HepG2 (cell line): Measurements from ENCODE around the gene GSDMA. TPM values are rescaled to one million over a fixed set of nuclear protein-coding genes. Genes with fewer than 3 reads are reported as not detected.

Experiments used
- BRF2 ChIP-seq: sonication (generic); formaldehyde crosslinking; IDR thresholded peaks from 2 replicates; pipeline ENCODE4 v1.8.1; 2022; ENCODE audit warnings: mild to moderate bottlenecking, missing genetic modification reagents
- ESRRA ChIP-seq: sonication (generic); formaldehyde crosslinking; IDR thresholded peaks from 2 replicates; pipeline ENCODE4 v1.5.1; 2020; ENCODE audit warnings: mild to moderate bottlenecking, low read depth, missing genetic modification reagents
- FOSL1 ChIP-seq: sonication (generic); formaldehyde crosslinking; IDR thresholded peaks from 2 replicates; pipeline ENCODE4 v1.9.0; 2021; ENCODE audit warnings: missing genetic modification reagents, borderline replicate concordance
- IRF9 ChIP-seq: sonication (generic); formaldehyde crosslinking; IDR thresholded peaks from 2 replicates; pipeline ENCODE4 v1.8.0; 2022; ENCODE audit warnings: missing genetic modification reagents, mild to moderate bottlenecking, borderline replicate concordance
- KLF13 ChIP-seq: sonication (generic); formaldehyde crosslinking; IDR thresholded peaks from 2 replicates; pipeline ENCODE4 v1.4.0; 2020; ENCODE audit warnings: mild to moderate bottlenecking, missing genetic modification reagents
- NFYC ChIP-seq: IDR thresholded peaks from 2 replicates; pipeline ENCODE4 v1.6.1; 2016; ENCODE audit warnings: missing genetic modification reagents, missing compliant biosample characterization
- PTBP1 ChIP-seq: fragments of 200-400 bp; formaldehyde crosslinking; IDR thresholded peaks from 2 replicates; pipeline ENCODE4 v1.6.1; 2018; ENCODE audit warnings: low read length, low read depth; ENCODE audit not compliant: poor library complexity, severe bottlenecking
- RBM39 ChIP-seq: fragments of 200-400 bp; formaldehyde crosslinking; IDR thresholded peaks from one replicate; pipeline ENCODE4 v1.6.1; 2018; ENCODE audit warnings: antibody characterized with exemption, mild to moderate bottlenecking, low read depth, low read length; ENCODE audit not compliant: poor library complexity, severe bottlenecking
- SATB2 ChIP-seq: sonication (generic); formaldehyde crosslinking; IDR thresholded peaks from 2 replicates; pipeline ENCODE4 v1.5.0; 2020; ENCODE audit warnings: missing genetic modification reagents
- SP140L ChIP-seq: sonication (generic); formaldehyde crosslinking; IDR thresholded peaks from 2 replicates; pipeline ENCODE4 v1.4.0; 2020; ENCODE audit warnings: missing genetic modification reagents, borderline replicate concordance
- ZFX ChIP-seq: sonication (generic); formaldehyde crosslinking; IDR thresholded peaks from 2 replicates; pipeline ENCODE4 v1.4.0; 2020; ENCODE audit warnings: mild to moderate bottlenecking, low read depth, missing genetic modification reagents, moderate library complexity
- ZNF274 ChIP-seq: sonication (generic); formaldehyde crosslinking; IDR thresholded peaks from 2 replicates; pipeline ENCODE4 v1.5.1; 2020; ENCODE audit warnings: mild to moderate bottlenecking, missing genetic modification reagents
- ZNF501 ChIP-seq: sonication (generic); formaldehyde crosslinking; IDR thresholded peaks from 2 replicates; pipeline ENCODE4 v1.5.1; 2020; ENCODE audit warnings: mild to moderate bottlenecking, moderate library complexity, missing genetic modification reagents
- ZNF563 ChIP-seq: sonication (generic); formaldehyde crosslinking; IDR thresholded peaks from 2 replicates; pipeline ENCODE4 v1.8.0; 2022; ENCODE audit warnings: mild to moderate bottlenecking, moderate library complexity, missing genetic modification reagents
- ZNF703 ChIP-seq: sonication (generic); formaldehyde crosslinking; IDR thresholded peaks from 2 replicates; pipeline ENCODE4 v1.5.1; 2020; ENCODE audit warnings: missing genetic modification reagents, mild to moderate bottlenecking, moderate library complexity, borderline replicate concordance
- polyA plus RNA-seq, 8 experiments: library from polyadenylated mRNA; depleted of rRNA in 3 of 8; stranded (reverse) in 7 of 8; unstranded in 1 of 8; fragments of >200 nt; fragmentation: Illumina TruSeq in 4 of 8; extraction: Trizol in 4 of 8; gene quantifications; 2 replicates each; pipeline versions ENCODE4 v1.2.1 to v1.2.3, GENCODE V29; 2011 to 2016; ENCODE audit warnings: low read depth in 4 of 8, missing spikeins in 1 of 8, mixed read lengths in 1 of 8; ENCODE audit not compliant: insufficient read depth in 1 of 8
- total RNA-seq, 5 experiments: library from RNA; depleted of rRNA; stranded (reverse); fragments of >200 nt; fragmentation: Illumina TruSeq; extraction: Trizol; gene quantifications; 2 replicates each; pipeline ENCODE4 v1.2.3, GENCODE V29; 2016; ENCODE audit warnings: low read depth in 1 of 5
- TF ChIP-seq, protein P1 (sequence below): sonication (generic); formaldehyde crosslinking; IDR thresholded peaks from 2 replicates; pipeline ENCODE4 v1.4.0; 2020; ENCODE audit warnings: missing genetic modification reagents
- TF ChIP-seq, protein P2 (sequence below): sonication (generic); formaldehyde crosslinking; IDR thresholded peaks from 2 replicates; pipeline ENCODE4 v1.9.0; 2022; ENCODE audit warnings: missing genetic modification reagents, mild to moderate bottlenecking, borderline replicate concordance
- TF ChIP-seq, protein P3 (sequence below): sonication (generic); formaldehyde crosslinking; conservative IDR thresholded peaks from 2 replicates; pipeline ENCODE4 v1.4.0; 2020; ENCODE audit warnings: missing genetic modification reagents
- TF ChIP-seq, protein P4 (sequence below): IDR thresholded peaks from 2 replicates; pipeline ENCODE4 v1.6.1; 2016; ENCODE audit warnings: mild to moderate bottlenecking, missing biosample characterization, missing genetic modification reagents

Gene GSDMA
- total and polyA plus RNA-seq, 2 of the 13 experiments (the other 11 are each of a cell fraction or from before 2014, with no cell fraction given): not detected

DNA sequence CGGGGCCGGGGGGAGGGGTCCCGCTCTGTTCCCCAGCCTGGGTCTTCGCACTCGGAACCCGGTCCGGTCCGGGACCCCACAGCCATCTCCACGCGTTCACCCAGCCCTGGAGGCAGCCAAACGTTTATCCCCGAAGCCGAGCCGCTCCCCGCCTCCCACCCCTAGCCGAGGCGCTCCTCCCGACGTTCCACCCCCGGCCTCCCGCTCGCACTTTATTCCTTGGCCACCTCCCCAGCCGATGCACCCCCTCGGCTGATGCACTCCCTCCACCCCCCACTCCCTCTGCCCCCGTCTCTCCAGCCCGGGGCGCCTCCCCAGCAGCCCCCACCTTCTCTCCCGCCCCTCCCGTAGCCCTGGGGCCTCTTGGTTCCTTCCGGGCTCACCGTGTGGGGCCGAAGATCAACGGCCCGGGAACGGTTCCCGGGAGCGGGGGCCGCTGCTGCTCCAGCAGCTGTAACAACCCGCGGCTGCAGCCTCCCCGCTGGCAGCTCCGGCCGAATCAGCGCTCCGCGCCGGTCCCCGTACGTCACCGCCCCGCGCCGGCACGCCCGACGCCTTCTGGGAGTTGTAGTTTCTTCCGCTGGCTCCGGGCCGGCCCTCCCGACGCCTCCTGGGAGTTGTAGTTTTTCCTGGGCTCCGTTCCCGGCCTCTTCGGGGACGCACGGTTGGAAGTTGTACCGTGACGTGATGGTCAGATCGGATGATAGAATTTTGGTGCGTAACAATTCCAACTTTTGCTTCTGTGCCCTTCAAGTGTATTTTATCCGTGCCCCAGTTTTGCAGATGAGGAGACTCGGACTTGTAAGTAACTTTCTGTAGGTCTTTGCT, 35.5 kb upstream of the GSDMA start, which contains the start of the genes LRRC3C and ORMDL3 (continued):
- TF ChIP-seq, protein P1, sequence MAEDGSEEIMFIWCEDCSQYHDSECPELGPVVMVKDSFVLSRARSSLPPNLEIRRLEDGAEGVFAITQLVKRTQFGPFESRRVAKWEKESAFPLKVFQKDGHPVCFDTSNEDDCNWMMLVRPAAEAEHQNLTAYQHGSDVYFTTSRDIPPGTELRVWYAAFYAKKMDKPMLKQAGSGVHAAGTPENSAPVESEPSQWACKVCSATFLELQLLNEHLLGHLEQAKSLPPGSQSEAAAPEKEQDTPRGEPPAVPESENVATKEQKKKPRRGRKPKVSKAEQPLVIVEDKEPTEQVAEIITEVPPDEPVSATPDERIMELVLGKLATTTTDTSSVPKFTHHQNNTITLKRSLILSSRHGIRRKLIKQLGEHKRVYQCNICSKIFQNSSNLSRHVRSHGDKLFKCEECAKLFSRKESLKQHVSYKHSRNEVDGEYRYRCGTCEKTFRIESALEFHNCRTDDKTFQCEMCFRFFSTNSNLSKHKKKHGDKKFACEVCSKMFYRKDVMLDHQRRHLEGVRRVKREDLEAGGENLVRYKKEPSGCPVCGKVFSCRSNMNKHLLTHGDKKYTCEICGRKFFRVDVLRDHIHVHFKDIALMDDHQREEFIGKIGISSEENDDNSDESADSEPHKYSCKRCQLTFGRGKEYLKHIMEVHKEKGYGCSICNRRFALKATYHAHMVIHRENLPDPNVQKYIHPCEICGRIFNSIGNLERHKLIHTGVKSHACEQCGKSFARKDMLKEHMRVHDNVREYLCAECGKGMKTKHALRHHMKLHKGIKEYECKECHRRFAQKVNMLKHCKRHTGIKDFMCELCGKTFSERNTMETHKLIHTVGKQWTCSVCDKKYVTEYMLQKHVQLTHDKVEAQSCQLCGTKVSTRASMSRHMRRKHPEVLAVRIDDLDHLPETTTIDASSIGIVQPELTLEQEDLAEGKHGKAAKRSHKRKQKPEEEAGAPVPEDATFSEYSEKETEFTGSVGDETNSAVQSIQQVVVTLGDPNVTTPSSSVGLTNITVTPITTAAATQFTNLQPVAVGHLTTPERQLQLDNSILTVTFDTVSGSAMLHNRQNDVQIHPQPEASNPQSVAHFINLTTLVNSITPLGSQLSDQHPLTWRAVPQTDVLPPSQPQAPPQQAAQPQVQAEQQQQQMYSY: peak; percentile 29
- TF ChIP-seq, protein P2, sequence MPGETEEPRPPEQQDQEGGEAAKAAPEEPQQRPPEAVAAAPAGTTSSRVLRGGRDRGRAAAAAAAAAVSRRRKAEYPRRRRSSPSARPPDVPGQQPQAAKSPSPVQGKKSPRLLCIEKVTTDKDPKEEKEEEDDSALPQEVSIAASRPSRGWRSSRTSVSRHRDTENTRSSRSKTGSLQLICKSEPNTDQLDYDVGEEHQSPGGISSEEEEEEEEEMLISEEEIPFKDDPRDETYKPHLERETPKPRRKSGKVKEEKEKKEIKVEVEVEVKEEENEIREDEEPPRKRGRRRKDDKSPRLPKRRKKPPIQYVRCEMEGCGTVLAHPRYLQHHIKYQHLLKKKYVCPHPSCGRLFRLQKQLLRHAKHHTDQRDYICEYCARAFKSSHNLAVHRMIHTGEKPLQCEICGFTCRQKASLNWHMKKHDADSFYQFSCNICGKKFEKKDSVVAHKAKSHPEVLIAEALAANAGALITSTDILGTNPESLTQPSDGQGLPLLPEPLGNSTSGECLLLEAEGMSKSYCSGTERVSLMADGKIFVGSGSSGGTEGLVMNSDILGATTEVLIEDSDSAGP (CRISPR knock-in tag): peak; percentile 65; the same call in 1 of the 2 replicates
- TF ChIP-seq SATB2: no peak
- TF ChIP-seq ZNF563 (CRISPR knock-in tag): peak; percentile 63; the same call in 1 of the 2 replicates
- TF ChIP-seq NFYC (CRISPR knock-in tag): peak; percentile 82
- peak; percentile 91 for TF ChIP-seq ZFX (CRISPR knock-in tag)
- TF ChIP-seq RBM39: no peak
- no peak for TF ChIP-seq SP140L (CRISPR knock-in tag)
- TF ChIP-seq PTBP1: no peak
- no peak for TF ChIP-seq ZNF274 (CRISPR knock-in tag)
- TF ChIP-seq BRF2 (CRISPR knock-in tag): no peak
- TF ChIP-seq KLF13 (CRISPR knock-in tag): no peak
- TF ChIP-seq IRF9 (CRISPR knock-in tag): no peak
- TF ChIP-seq, protein P3, sequence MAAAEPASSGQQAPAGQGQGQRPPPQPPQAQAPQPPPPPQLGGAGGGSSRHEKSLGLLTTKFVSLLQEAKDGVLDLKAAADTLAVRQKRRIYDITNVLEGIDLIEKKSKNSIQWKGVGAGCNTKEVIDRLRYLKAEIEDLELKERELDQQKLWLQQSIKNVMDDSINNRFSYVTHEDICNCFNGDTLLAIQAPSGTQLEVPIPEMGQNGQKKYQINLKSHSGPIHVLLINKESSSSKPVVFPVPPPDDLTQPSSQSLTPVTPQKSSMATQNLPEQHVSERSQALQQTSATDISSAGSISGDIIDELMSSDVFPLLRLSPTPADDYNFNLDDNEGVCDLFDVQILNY (CRISPR knock-in tag): peak; percentile 26; the same call in 1 of the 2 replicates
- TF ChIP-seq ZNF501 (CRISPR knock-in tag): 0 out of 2 replicates have a peak, but pooled peaks have one; percentile 74
- TF ChIP-seq ESRRA (CRISPR knock-in tag): no peak; the same call in 1 of the 2 replicates
- TF ChIP-seq FOSL1: no peak
- TF ChIP-seq ZNF703 (CRISPR knock-in tag): peak; percentile 89
- TF ChIP-seq, protein P4, sequence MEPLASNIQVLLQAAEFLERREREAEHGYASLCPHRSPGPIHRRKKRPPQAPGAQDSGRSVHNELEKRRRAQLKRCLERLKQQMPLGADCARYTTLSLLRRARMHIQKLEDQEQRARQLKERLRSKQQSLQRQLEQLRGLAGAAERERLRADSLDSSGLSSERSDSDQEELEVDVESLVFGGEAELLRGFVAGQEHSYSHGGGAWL (CRISPR knock-in tag): no peak
